HepG2 (cell line): ENCODE data around the gene CENPB.

Source experiments
- EHMT2 ChIP-seq: fragments of 200-600 bp; sonication (generic); IDR thresholded peaks from 2 replicates; pipeline ENCODE4 v1.7.0; 2017; ENCODE audit warnings: antibody characterized with exemption, low read depth, low read length, borderline replicate concordance
- EP300 ChIP-seq, 3 experiments: sonication (generic) in 1 of 3; formaldehyde crosslinking in 1 of 3; IDR thresholded peaks; 2 replicates each; pipeline versions ENCODE4 v1.5.1 to v1.6.1; 2011 to 2020; ENCODE audit warnings: low read depth in 2 of 3, low read length in 2 of 3, borderline replicate concordance in 1 of 3, improper control_type of control experiment in 1 of 3, mild to moderate bottlenecking in 1 of 3, missing genetic modification reagents in 1 of 3, moderate library complexity in 1 of 3
- KDM1A ChIP-seq: IDR thresholded peaks from 2 replicates; pipeline ENCODE4 v1.6.1; 2016; ENCODE audit warnings: missing compliant biosample characterization
- MXI1 ChIP-seq: IDR thresholded peaks from 3 replicates; pipeline ENCODE4 v1.6.1; 2012; ENCODE audit warnings: low read depth, low read length, inconsistent platforms, borderline replicate concordance
- ZBTB21 ChIP-seq: sonication (generic); formaldehyde crosslinking; IDR thresholded peaks from 2 replicates; pipeline ENCODE4 v1.4.0; 2020; ENCODE audit warnings: missing genetic modification reagents
- ZNF160 ChIP-seq: sonication (generic); formaldehyde crosslinking; IDR thresholded peaks from 2 replicates; pipeline ENCODE4 v1.8.0; 2022; ENCODE audit warnings: mild to moderate bottlenecking, inconsistent platforms, missing genetic modification reagents
- ZNF264 ChIP-seq: sonication (generic); formaldehyde crosslinking; IDR thresholded peaks from 2 replicates; pipeline ENCODE4 v1.4.0; 2020; ENCODE audit warnings: missing genetic modification reagents
- ZNF274 ChIP-seq: sonication (generic); formaldehyde crosslinking; IDR thresholded peaks from 2 replicates; pipeline ENCODE4 v1.5.1; 2020; ENCODE audit warnings: mild to moderate bottlenecking, missing genetic modification reagents
- ZNF569 ChIP-seq: sonication (generic); formaldehyde crosslinking; IDR thresholded peaks from 2 replicates; pipeline ENCODE4 v1.5.0; 2020; ENCODE audit warnings: mild to moderate bottlenecking, missing genetic modification reagents, moderate library complexity, borderline replicate concordance
- TF ChIP-seq, protein P1 (sequence below): sonication (generic); formaldehyde crosslinking; IDR thresholded peaks from 2 replicates; pipeline ENCODE4 v1.4.0; 2020; ENCODE audit warnings: mild to moderate bottlenecking, missing genetic modification reagents
- TF ChIP-seq, protein P2 (sequence below): sonication (generic); formaldehyde crosslinking; IDR thresholded peaks from 2 replicates; pipeline ENCODE4 v1.5.0; 2020; ENCODE audit warnings: mild to moderate bottlenecking, missing genetic modification reagents, moderate library complexity
- TF ChIP-seq, protein P3 (sequence below): sonication (generic); formaldehyde crosslinking; IDR thresholded peaks from 2 replicates; pipeline ENCODE4 v1.8.1; 2022; ENCODE audit warnings: mild to moderate bottlenecking, missing genetic modification reagents

DNA sequence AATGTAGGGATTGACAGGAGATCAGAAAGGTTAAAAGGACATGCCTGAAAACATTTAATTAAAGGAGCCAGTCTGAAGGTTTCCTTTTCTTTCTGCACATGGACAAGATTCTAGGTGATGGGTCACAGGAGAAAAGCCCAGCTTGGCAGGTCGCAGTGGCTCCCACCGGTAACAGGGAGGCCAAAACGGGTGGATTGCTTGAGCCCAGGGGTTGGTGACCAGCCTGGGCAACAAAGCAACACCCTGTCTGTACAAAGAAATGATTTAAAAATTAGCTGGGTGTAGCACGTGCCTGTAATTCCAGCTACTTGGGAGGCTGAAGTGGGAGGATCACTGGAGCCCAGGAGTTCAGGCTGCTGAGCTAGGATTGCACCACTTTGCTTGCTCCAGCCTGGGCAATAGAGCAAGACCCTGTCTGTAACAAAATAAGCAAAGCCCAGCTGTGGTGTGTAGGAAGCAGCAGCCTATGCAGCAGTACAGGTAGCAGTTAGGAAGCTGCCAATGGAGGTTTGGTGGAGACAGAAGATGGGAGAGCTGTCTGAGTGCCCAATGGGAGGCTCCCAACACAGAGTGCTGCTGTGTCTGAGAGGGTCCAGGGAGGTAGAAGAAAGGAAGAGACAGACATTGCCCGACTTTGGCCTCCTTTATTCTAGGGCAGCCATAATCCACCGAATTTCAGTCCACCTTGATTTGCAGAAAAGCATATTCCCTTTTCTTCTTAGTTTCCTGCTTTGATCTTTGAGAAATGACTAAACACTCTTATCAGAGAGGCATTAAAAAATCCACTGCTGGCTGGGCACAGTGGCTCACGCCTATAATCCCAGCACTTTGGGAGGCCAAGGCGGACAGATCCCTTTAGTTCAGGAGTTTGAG is 26.7 kb upstream of the CENPB start:
- no peak for TF ChIP-seq EP300 (IDR thresholded peaks at IDR 0.05; ENCODE audit: low read depth in 2 of 2, low read length in 2 of 2)
- TF ChIP-seq EP300 (CRISPR knock-in tag; IDR thresholded peaks at IDR 0.05; ENCODE audit: borderline replicate concordance), result no peak
- TF ChIP-seq MXI1, result no peak
- TF ChIP-seq, protein P1, sequence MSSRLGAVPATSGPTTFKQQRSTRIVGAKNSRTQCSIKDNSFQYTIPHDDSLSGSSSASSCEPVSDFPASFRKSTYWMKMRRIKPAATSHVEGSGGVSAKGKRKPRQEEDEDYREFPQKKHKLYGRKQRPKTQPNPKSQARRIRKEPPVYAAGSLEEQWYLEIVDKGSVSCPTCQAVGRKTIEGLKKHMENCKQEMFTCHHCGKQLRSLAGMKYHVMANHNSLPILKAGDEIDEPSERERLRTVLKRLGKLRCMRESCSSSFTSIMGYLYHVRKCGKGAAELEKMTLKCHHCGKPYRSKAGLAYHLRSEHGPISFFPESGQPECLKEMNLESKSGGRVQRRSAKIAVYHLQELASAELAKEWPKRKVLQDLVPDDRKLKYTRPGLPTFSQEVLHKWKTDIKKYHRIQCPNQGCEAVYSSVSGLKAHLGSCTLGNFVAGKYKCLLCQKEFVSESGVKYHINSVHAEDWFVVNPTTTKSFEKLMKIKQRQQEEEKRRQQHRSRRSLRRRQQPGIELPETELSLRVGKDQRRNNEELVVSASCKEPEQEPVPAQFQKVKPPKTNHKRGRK (CRISPR knock-in tag), result no peak
- TF ChIP-seq EHMT2, result no peak
- TF ChIP-seq ZNF274, result no peak
- TF ChIP-seq ZNF569 (CRISPR knock-in tag), result no peak
- TF ChIP-seq ZNF264, result no peak
- no peak for TF ChIP-seq ZNF160 (CRISPR knock-in tag)
- no peak for TF ChIP-seq ZBTB21 (CRISPR knock-in tag)
- TF ChIP-seq, protein P2, sequence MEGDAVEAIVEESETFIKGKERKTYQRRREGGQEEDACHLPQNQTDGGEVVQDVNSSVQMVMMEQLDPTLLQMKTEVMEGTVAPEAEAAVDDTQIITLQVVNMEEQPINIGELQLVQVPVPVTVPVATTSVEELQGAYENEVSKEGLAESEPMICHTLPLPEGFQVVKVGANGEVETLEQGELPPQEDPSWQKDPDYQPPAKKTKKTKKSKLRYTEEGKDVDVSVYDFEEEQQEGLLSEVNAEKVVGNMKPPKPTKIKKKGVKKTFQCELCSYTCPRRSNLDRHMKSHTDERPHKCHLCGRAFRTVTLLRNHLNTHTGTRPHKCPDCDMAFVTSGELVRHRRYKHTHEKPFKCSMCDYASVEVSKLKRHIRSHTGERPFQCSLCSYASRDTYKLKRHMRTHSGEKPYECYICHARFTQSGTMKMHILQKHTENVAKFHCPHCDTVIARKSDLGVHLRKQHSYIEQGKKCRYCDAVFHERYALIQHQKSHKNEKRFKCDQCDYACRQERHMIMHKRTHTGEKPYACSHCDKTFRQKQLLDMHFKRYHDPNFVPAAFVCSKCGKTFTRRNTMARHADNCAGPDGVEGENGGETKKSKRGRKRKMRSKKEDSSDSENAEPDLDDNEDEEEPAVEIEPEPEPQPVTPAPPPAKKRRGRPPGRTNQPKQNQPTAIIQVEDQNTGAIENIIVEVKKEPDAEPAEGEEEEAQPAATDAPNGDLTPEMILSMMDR (CRISPR knock-in tag), result no peak
- TF ChIP-seq, protein P3, sequence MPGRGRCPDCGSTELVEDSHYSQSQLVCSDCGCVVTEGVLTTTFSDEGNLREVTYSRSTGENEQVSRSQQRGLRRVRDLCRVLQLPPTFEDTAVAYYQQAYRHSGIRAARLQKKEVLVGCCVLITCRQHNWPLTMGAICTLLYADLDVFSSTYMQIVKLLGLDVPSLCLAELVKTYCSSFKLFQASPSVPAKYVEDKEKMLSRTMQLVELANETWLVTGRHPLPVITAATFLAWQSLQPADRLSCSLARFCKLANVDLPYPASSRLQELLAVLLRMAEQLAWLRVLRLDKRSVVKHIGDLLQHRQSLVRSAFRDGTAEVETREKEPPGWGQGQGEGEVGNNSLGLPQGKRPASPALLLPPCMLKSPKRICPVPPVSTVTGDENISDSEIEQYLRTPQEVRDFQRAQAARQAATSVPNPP, result no peak
- no peak; the same call in 1 of the 2 replicates for TF ChIP-seq KDM1A (CRISPR knock-in tag)
